ENCODE results near the gene P3R3URF.

Gene P3R3URF

GRCh38 chr1:46137916-46138315, 38.4 kb downstream of the P3R3URF start:
- Histone ChIP-seq H3K36me3 (ENCODE audit: insufficient read depth, low read length) (no peaks in the 10 kb centered on the region), H3K4me1 (ENCODE audit: insufficient read depth, low read length) (peaks cover 14% of the 10 kb centered on the region), H3K9ac (ENCODE audit: low read length) (no peak overlapping the region), H3K9me3 (ENCODE audit: low read length) (no peaks in the 10 kb centered on the region), H3K4me3 (ENCODE audit: low read depth in 1 of 2, low read length in 2 of 2) (no peak overlapping the region), H3K27me3 (ENCODE audit: control insufficient read depth in 1 of 2, insufficient read depth in 2 of 2, low read length in 2 of 2) (no peaks in the 10 kb centered on the region), H3K27ac (ENCODE audit: low read depth, low read length) (no peak overlapping the region)

- no peak overlapping the region for H3K4me3 ChIP-seq (ENCODE audit: low read depth in 1 of 2, low read length in 2 of 2)
- H3K27me3 ChIP-seq (ENCODE audit: control insufficient read depth in 1 of 2, insufficient read depth in 2 of 2, low read length in 2 of 2) = no peaks in the 10 kb centered on the region
- no peaks in the 10 kb centered on the region for H3K36me3 ChIP-seq (ENCODE audit: insufficient read depth, low read length)
- H3K27ac ChIP-seq (ENCODE audit: low read depth, low read length) = no peak overlapping the region
- peaks cover 14% of the 10 kb centered on the region for H3K4me1 ChIP-seq (ENCODE audit: insufficient read depth, low read length)
- H3K9ac ChIP-seq (ENCODE audit: low read length) = no peak overlapping the region
- no peaks in the 10 kb centered on the region for H3K9me3 ChIP-seq (ENCODE audit: low read length)
Measured at GRCh38 chr1:46136711-46137110, 39.6 kb downstream of the P3R3URF start.

- Histone ChIP-seq H3K36me3 (ENCODE audit: insufficient read depth, low read length) (no peaks in the 10 kb centered on the region), H3K4me3 (ENCODE audit: low read depth in 1 of 2, low read length in 2 of 2) (no peak overlapping the region), H3K27ac (ENCODE audit: low read depth, low read length) (no peak overlapping the region), H3K9ac (ENCODE audit: low read length) (no peak overlapping the region), H3K9me3 (ENCODE audit: low read length) (no peaks in the 10 kb centered on the region), H3K27me3 (ENCODE audit: control insufficient read depth in 1 of 2, insufficient read depth in 2 of 2, low read length in 2 of 2) (no peaks in the 10 kb centered on the region), H3K4me1 (ENCODE audit: insufficient read depth, low read length) (peaks cover 14% of the 10 kb centered on the region)
Measured at GRCh38 chr1:46134660-46135331, 41.5 kb downstream of the P3R3URF start.

GRCh38 chr1:46133781-46134350, 42.4 kb downstream of the P3R3URF start:
- no peaks in the 10 kb centered on the region for H3K36me3 ChIP-seq (ENCODE audit: insufficient read depth, low read length)
- peak overlapping the region; percentile 54 for H3K9ac ChIP-seq (ENCODE audit: low read length)
- peaks cover 14% of the 10 kb centered on the region for H3K4me1 ChIP-seq (ENCODE audit: insufficient read depth, low read length)
- H3K27ac ChIP-seq (ENCODE audit: low read depth, low read length) = peak overlapping the region; percentile 84
- H3K9me3 ChIP-seq (ENCODE audit: low read length) = no peaks in the 10 kb centered on the region
- H3K4me3 ChIP-seq (ENCODE audit: low read depth in 1 of 2, low read length in 2 of 2) = peak overlapping the region; percentile 43 to 97
- H3K27me3 ChIP-seq (ENCODE audit: control insufficient read depth in 1 of 2, insufficient read depth in 2 of 2, low read length in 2 of 2) = no peaks in the 10 kb centered on the region

GRCh38 chr1:46133181-46133658, 43.1 kb downstream of the P3R3URF start:
- H3K27ac ChIP-seq (ENCODE audit: low read depth, low read length) = peak overlapping the region; percentile 84
- H3K4me1 ChIP-seq (ENCODE audit: insufficient read depth, low read length) = peaks cover 14% of the 10 kb centered on the region
- H3K9ac ChIP-seq (ENCODE audit: low read length) = peak overlapping the region; percentile 54
- no peaks in the 10 kb centered on the region for H3K9me3 ChIP-seq (ENCODE audit: low read length)
- H3K27me3 ChIP-seq (ENCODE audit: control insufficient read depth in 1 of 2, insufficient read depth in 2 of 2, low read length in 2 of 2) = no peaks in the 10 kb centered on the region
- peak overlapping the region; percentile 43 to 97 for H3K4me3 ChIP-seq (ENCODE audit: low read depth in 1 of 2, low read length in 2 of 2)
- H3K36me3 ChIP-seq (ENCODE audit: insufficient read depth, low read length) = no peaks in the 10 kb centered on the region

GRCh38 chr1:46132529-46133180, 43.6 kb downstream of the P3R3URF start, which contains the start of gene PIK3R3:
PIK3R3 (minus strand) TSS chr1:46132629; CDS start chr1:46131952, 677 bp downstream.
- no peaks in the 10 kb centered on the region for H3K27me3 ChIP-seq (ENCODE audit: control insufficient read depth in 1 of 2, insufficient read depth in 2 of 2, low read length in 2 of 2)
- H3K4me1 ChIP-seq (ENCODE audit: insufficient read depth, low read length) = peaks cover 14% of the 10 kb centered on the region
- H3K9ac ChIP-seq (ENCODE audit: low read length) = peak within 1 kb of the TSS; percentile 93

GRCh38 chr1:46131712-46132528, 44.4 kb downstream of the P3R3URF start:
- Histone ChIP-seq H3K27ac (ENCODE audit: low read depth, low read length) (peak overlapping the region; percentile 84), H3K4me1 (ENCODE audit: insufficient read depth, low read length) (peaks cover 14% of the 10 kb centered on the region), H3K9ac (ENCODE audit: low read length) (peak overlapping the region; percentile 93), H3K4me3 (ENCODE audit: low read depth in 1 of 2, low read length in 2 of 2) (peak overlapping the region; percentile 58 to 97), H3K36me3 (ENCODE audit: insufficient read depth, low read length) (no peaks in the 10 kb centered on the region), H3K9me3 (ENCODE audit: low read length) (no peaks in the 10 kb centered on the region), H3K27me3 (ENCODE audit: control insufficient read depth in 1 of 2, insufficient read depth in 2 of 2, low read length in 2 of 2) (no peaks in the 10 kb centered on the region)

More at GRCh38 chr1:46132529-46133180, 43.6 kb downstream of the P3R3URF start, which contains the start of gene PIK3R3:
- no peaks in the 10 kb centered on the region for H3K9me3 ChIP-seq (ENCODE audit: low read length)
- H3K36me3 ChIP-seq (ENCODE audit: insufficient read depth, low read length) = no peaks in the 10 kb centered on the region
- peak within 1 kb of the TSS; percentile 58 to 97 for H3K4me3 ChIP-seq (ENCODE audit: low read depth in 1 of 2, low read length in 2 of 2)
- peak within 1 kb of the TSS; percentile 84 for H3K27ac ChIP-seq (ENCODE audit: low read depth, low read length)

- peaks cover 14% of the 10 kb centered on the region for H3K4me1 ChIP-seq (ENCODE audit: insufficient read depth, low read length)
- H3K4me3 ChIP-seq (ENCODE audit: low read depth in 1 of 2, low read length in 2 of 2) = peak overlapping the region; percentile 25 to 44
- H3K9ac ChIP-seq (ENCODE audit: low read length) = peak overlapping the region; percentile 15
- H3K27me3 ChIP-seq (ENCODE audit: control insufficient read depth in 1 of 2, insufficient read depth in 2 of 2, low read length in 2 of 2) = no peaks in the 10 kb centered on the region
- no peaks in the 10 kb centered on the region for H3K36me3 ChIP-seq (ENCODE audit: insufficient read depth, low read length)
- no peaks in the 10 kb centered on the region for H3K9me3 ChIP-seq (ENCODE audit: low read length)
- H3K27ac ChIP-seq (ENCODE audit: low read depth, low read length) = no peak overlapping the region
Measured at GRCh38 chr1:46131093-46131492, 45.2 kb downstream of the P3R3URF start.

- peak overlapping the region; percentile 25 to 44 for H3K4me3 ChIP-seq (ENCODE audit: low read depth in 1 of 2, low read length in 2 of 2)
- no peaks in the 10 kb centered on the region for H3K27me3 ChIP-seq (ENCODE audit: control insufficient read depth in 1 of 2, insufficient read depth in 2 of 2, low read length in 2 of 2)
- H3K27ac ChIP-seq (ENCODE audit: low read depth, low read length) = no peak overlapping the region
- peaks cover 14% of the 10 kb centered on the region for H3K4me1 ChIP-seq (ENCODE audit: insufficient read depth, low read length)
- H3K9me3 ChIP-seq (ENCODE audit: low read length) = no peaks in the 10 kb centered on the region
- peak overlapping the region; percentile 15 for H3K9ac ChIP-seq (ENCODE audit: low read length)
- H3K36me3 ChIP-seq (ENCODE audit: insufficient read depth, low read length) = no peaks in the 10 kb centered on the region
Measured at GRCh38 chr1:46130606-46131005, 45.7 kb downstream of the P3R3URF start.

GRCh38 chr1:46130121-46130520, 46.2 kb downstream of the P3R3URF start:
- no peak overlapping the region for H3K27ac ChIP-seq (ENCODE audit: low read depth, low read length)
- H3K9ac ChIP-seq (ENCODE audit: low read length) = no peak overlapping the region
- H3K27me3 ChIP-seq (ENCODE audit: control insufficient read depth in 1 of 2, insufficient read depth in 2 of 2, low read length in 2 of 2) = no peaks in the 10 kb centered on the region
- peaks cover 10% of the 10 kb centered on the region for H3K4me1 ChIP-seq (ENCODE audit: insufficient read depth, low read length)
- peak overlapping the region in 1 of 2 donors; percentile 44 for H3K4me3 ChIP-seq (ENCODE audit: low read depth in 1 of 2, low read length in 2 of 2)
- no peaks in the 10 kb centered on the region for H3K9me3 ChIP-seq (ENCODE audit: low read length)
- no peaks in the 10 kb centered on the region for H3K36me3 ChIP-seq (ENCODE audit: insufficient read depth, low read length)

- Histone ChIP-seq H3K27ac (ENCODE audit: low read depth, low read length) (no peak overlapping the region), H3K9ac (ENCODE audit: low read length) (no peak overlapping the region), H3K27me3 (ENCODE audit: control insufficient read depth in 1 of 2, insufficient read depth in 2 of 2, low read length in 2 of 2) (no peaks in the 10 kb centered on the region), H3K36me3 (ENCODE audit: insufficient read depth, low read length) (no peaks in the 10 kb centered on the region), H3K9me3 (ENCODE audit: low read length) (no peaks in the 10 kb centered on the region), H3K4me3 (ENCODE audit: low read depth in 1 of 2, low read length in 2 of 2) (no peak overlapping the region), H3K4me1 (ENCODE audit: insufficient read depth, low read length) (peaks cover under 1% of the 10 kb centered on the region)
Measured at GRCh38 chr1:46128344-46128743, 47.9 kb downstream of the P3R3URF start.
